Loucy (cell line): ENCODE data around the gene SLC25A21.

ENCODE experiments used
- H2AFZ ChIP-seq: fragments of 200-600 bp; sonication (generic); 2 replicates; pipeline ENCODE4 v1.6.0; 2016; ENCODE audit warnings: antibody characterized with exemption, mild to moderate bottlenecking, low read length, moderate library complexity
- H3F3A ChIP-seq: fragments of 200-600 bp; 2 replicates; pipeline ENCODE4 v1.6.0; 2016; ENCODE audit warnings: antibody characterized with exemption, low read depth, mild to moderate bottlenecking
- H3K27me3 ChIP-seq: fragments of 200-600 bp; sonication (generic); 2 replicates; pipeline ENCODE4 v1.6.1; 2014; ENCODE audit warnings: low read length, mild to moderate bottlenecking; ENCODE audit not compliant: insufficient read depth, poor library complexity, severe bottlenecking
- H3K36me3 ChIP-seq: fragments of 200-600 bp; sonication (generic); 2 replicates; pipeline ENCODE4 v1.6.1; 2016; ENCODE audit warnings: low read length; ENCODE audit not compliant: insufficient read depth
- H3K4me1 ChIP-seq: fragments of 200-600 bp; sonication (generic); 2 replicates; pipeline ENCODE4 v1.5.1; 2014; ENCODE audit warnings: low read length, mild to moderate bottlenecking; ENCODE audit not compliant: insufficient read depth, poor library complexity, severe bottlenecking
- H3K4me2 ChIP-seq: fragments of 200-600 bp; sonication (generic); 2 replicates; pipeline ENCODE4 v1.6.0; 2014; ENCODE audit warnings: antibody characterized with exemption, low read length, low read depth, mild to moderate bottlenecking; ENCODE audit not compliant: poor library complexity, severe bottlenecking
- H3K4me3 ChIP-seq: fragments of 200-600 bp; sonication (generic); 2 replicates; pipeline ENCODE4 v1.5.1; 2014; ENCODE audit warnings: low read length, mild to moderate bottlenecking, mixed read lengths; ENCODE audit not compliant: poor library complexity, severe bottlenecking
- H3K79me2 ChIP-seq: fragments of 200-600 bp; sonication (generic); 2 replicates; pipeline ENCODE4 v1.6.1; 2014; ENCODE audit warnings: low read length; ENCODE audit not compliant: insufficient read depth
- H3K9ac ChIP-seq: fragments of 200-600 bp; sonication (generic); 2 replicates; pipeline ENCODE4 v1.6.0; 2014; ENCODE audit warnings: mild to moderate bottlenecking, low read depth, low read length, moderate library complexity; ENCODE audit not compliant: poor library complexity, severe bottlenecking
- H3K9me2 ChIP-seq: fragments of 200-600 bp; sonication (generic); replicated peaks from 2 replicates; pipeline ENCODE4 v1.6.1; 2016; ENCODE audit warnings: low read depth, low read length, mixed read lengths
- H3K9me3 ChIP-seq: fragments of 200-600 bp; sonication (generic); 2 replicates; pipeline ENCODE4 v1.6.1; 2014; ENCODE audit warnings: mild to moderate bottlenecking, antibody characterized with exemption, low read length, low read depth; ENCODE audit not compliant: insufficient read depth
- H4K20me1 ChIP-seq: fragments of 200-600 bp; sonication (generic); 2 replicates; pipeline ENCODE4 v1.6.0; 2014; ENCODE audit warnings: antibody characterized with exemption, low read length, mild to moderate bottlenecking; ENCODE audit not compliant: insufficient read depth, poor library complexity, severe bottlenecking
- EZH2phosphoT487 ChIP-seq: fragments of 200-600 bp; IDR thresholded peaks from 2 replicates; pipeline ENCODE4 v1.6.1; 2018; ENCODE audit warnings: antibody characterized with exemption, mild to moderate bottlenecking, moderate library complexity, borderline replicate concordance
- TF ChIP-seq, protein P1 (sequence below): fragments of 200-600 bp; sonication (generic); conservative IDR thresholded peaks from 2 replicates; pipeline ENCODE4 v1.5.1; 2014; ENCODE audit warnings: mild to moderate bottlenecking, antibody characterized with exemption, low read length

SLC25A21 gene

DNA sequence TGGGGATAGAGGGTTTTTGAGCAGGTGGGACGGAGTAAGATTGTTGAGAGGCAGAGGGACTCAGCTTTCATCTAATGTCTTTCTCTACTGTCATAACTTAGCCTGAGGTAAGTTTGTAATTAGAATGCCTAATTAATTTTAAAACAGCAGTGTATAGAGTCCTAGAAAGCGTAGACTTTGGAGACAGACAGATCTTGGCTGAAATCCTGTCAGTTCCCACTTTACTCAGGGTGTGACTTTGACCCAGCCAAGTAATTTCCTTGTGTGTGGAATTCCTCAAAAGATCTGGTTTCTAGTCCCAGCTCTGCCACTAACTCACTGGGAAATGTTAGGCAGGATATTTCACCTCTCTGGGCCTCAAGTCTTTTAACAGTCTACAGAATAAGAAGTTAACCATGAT, 74.3 kb downstream of the SLC25A21 start:
- Histone ChIP-seq H4K20me1 (no peaks in the 10 kb centered on the region), H2AFZ (no peak overlapping the region), H3K4me3 (no peak overlapping the region), H3K4me2 (no peak overlapping the region), H3K9me3 (no peaks in the 10 kb centered on the region), H3K36me3 (no peaks in the 10 kb centered on the region), H3F3A (no peaks in the 10 kb centered on the region), H3K9me2 (no peaks in the 10 kb centered on the region), H3K4me1 (no peaks in the 10 kb centered on the region), H3K79me2 (no peaks in the 10 kb centered on the region), H3K27me3 (no peaks in the 10 kb centered on the region), H3K9ac (no peak overlapping the region)
- TF ChIP-seq EZH2phosphoT487, result no peak
- TF ChIP-seq, protein P1, sequence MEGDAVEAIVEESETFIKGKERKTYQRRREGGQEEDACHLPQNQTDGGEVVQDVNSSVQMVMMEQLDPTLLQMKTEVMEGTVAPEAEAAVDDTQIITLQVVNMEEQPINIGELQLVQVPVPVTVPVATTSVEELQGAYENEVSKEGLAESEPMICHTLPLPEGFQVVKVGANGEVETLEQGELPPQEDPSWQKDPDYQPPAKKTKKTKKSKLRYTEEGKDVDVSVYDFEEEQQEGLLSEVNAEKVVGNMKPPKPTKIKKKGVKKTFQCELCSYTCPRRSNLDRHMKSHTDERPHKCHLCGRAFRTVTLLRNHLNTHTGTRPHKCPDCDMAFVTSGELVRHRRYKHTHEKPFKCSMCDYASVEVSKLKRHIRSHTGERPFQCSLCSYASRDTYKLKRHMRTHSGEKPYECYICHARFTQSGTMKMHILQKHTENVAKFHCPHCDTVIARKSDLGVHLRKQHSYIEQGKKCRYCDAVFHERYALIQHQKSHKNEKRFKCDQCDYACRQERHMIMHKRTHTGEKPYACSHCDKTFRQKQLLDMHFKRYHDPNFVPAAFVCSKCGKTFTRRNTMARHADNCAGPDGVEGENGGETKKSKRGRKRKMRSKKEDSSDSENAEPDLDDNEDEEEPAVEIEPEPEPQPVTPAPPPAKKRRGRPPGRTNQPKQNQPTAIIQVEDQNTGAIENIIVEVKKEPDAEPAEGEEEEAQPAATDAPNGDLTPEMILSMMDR, result no peak

DNA sequence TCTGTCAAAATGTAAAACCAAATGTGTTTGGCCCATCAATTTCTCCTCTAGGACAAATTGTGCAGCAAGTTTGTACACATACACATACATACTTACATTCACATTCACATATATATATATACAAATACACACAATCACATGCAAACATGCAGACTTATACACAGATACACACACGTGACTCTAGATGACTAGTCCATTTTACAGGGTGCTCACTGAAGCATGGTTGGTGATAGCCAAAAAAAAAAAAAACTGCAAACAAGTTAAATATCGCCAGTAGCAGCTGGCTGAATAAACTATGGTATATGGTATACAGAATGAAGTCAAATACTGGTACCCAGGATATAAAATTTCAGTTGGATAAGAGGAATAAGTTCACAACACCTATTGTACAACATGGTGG, 77.9 kb downstream of the SLC25A21 start:
- Histone ChIP-seq H3K27me3 (no peaks in the 10 kb centered on the region), H3K36me3 (no peaks in the 10 kb centered on the region), H3K9me2 (no peaks in the 10 kb centered on the region), H2AFZ (no peak overlapping the region), H3K79me2 (no peaks in the 10 kb centered on the region), H3K9ac (no peak overlapping the region), H3K4me1 (no peaks in the 10 kb centered on the region), H3F3A (no peaks in the 10 kb centered on the region), H3K4me3 (no peak overlapping the region), H4K20me1 (no peaks in the 10 kb centered on the region), H3K9me3 (no peaks in the 10 kb centered on the region), H3K4me2 (no peak overlapping the region)
- no peak for TF ChIP-seq EZH2phosphoT487
- TF ChIP-seq, protein P1, result no peak

DNA sequence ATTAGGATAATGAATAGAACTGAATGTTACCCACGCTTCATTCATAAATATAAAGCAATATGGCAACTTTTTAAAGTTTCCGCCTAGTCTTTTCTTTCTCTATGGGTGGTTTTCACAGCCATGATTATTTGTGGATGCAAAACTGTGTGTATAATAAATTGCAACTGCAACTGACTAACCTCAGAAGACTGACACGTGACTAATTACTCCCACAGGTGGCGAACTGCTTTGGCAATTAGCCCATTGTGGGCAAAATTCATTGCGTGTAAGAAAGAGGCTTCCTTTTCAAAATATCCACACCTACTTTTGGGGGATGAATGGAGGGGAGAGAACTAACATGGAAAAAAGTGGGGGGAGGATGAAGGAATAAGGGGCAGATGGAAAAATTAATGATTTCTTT, 79.0 kb downstream of the SLC25A21 start:
- Histone ChIP-seq H3K36me3 (no peaks in the 10 kb centered on the region), H3K9me2 (no peaks in the 10 kb centered on the region), H3K4me3 (no peak overlapping the region), H3K4me1 (no peaks in the 10 kb centered on the region), H4K20me1 (no peaks in the 10 kb centered on the region), H3K79me2 (no peaks in the 10 kb centered on the region), H3K9ac (no peak overlapping the region), H3K27me3 (no peaks in the 10 kb centered on the region), H3F3A (no peaks in the 10 kb centered on the region), H3K9me3 (no peaks in the 10 kb centered on the region), H2AFZ (no peak overlapping the region), H3K4me2 (no peak overlapping the region)
- TF ChIP-seq EZH2phosphoT487, result no peak
- TF ChIP-seq, protein P1, result no peak
